A549 (cell line): Measurements from ENCODE around the gene TAPBPL. TPM values are rescaled to one million over a fixed set of nuclear protein-coding genes. Genes with fewer than 3 reads are reported as not detected.

Experiments used
- ATAC-seq, 2 experiments: fragments of 200-7000 bp in 1 of 2; fragments of >200 bp in 1 of 2; cut with Nextera tagmentation in 1 of 2; cut with Tn5 transposase in 1 of 2; 3 replicates each; pipeline versions ENCODE4 v1.8.0 to v1.9.1; 2018 to 2020; ENCODE audit warnings: mild to moderate bottlenecking in 1 of 2, moderate library complexity in 1 of 2
- CTCF ChIA-PET: fragments of 300-600 bp; sonication (Branson Sonifier 250); formaldehyde crosslinking; extraction: SDS; loops from one replicate; lab custom pipeline; 2021; ENCODE audit warnings: antibody characterized with exemption, inconsistent platforms; lab: Yijun Ruan, JAX
- POLR2A ChIA-PET: fragments of 350-600 bp; formaldehyde crosslinking; extraction: SDS; loops from one replicate; lab custom pipeline; 2021; ENCODE audit warnings: antibody characterized with exemption, inconsistent platforms; lab: Yijun Ruan, JAX
- DNase-seq, 2 experiments: peaks; one replicate each; pipeline versions ENCODE4 v3.0.0 to v3.0.0-alpha.2; 2011 to 2016; ENCODE audit warnings: low read depth in 1 of 2, low spot score in 1 of 2
- FAIRE-seq: peaks from 2 replicates; lab custom pipeline; 2011; peaks lifted over from hg19 to GRCh38; lab: Jason Lieb, UNC
- H3K27ac ChIP-seq, 2 experiments: fragments of >200 bp; sonication (Bioruptor Twin); formaldehyde crosslinking; 3 replicates each; pipeline ENCODE4 v1.5.1; 2016 to 2017
- H3K4me1 ChIP-seq: fragments of >200 bp; sonication (Bioruptor Twin); formaldehyde crosslinking; 3 replicates; pipeline ENCODE4 v1.6.1; 2016
- H3K4me2 ChIP-seq: fragments of >200 bp; sonication (Bioruptor Twin); formaldehyde crosslinking; 3 replicates; pipeline ENCODE4 v1.6.1; 2016
- H3K4me3 ChIP-seq: fragments of >200 bp; sonication (Bioruptor Twin); formaldehyde crosslinking; 3 replicates; pipeline ENCODE4 v1.5.1; 2016
- H3K9me3 ChIP-seq: fragments of >200 bp; sonication (Bioruptor Twin); formaldehyde crosslinking; 3 replicates; pipeline ENCODE4 v1.6.1; 2016
- CBX2 ChIP-seq: fragments of 200-600 bp; sonication (generic); IDR thresholded peaks from 2 replicates; pipeline ENCODE4 v1.6.1; 2016; ENCODE audit warnings: low read depth, mild to moderate bottlenecking, borderline replicate concordance
- EHF ChIP-seq: fragments of 250-450 bp; sonication (Bioruptor Pico); IDR thresholded peaks from 2 replicates; pipeline ENCODE4 v1.5.0; 2020; ENCODE audit warnings: mild to moderate bottlenecking
- EHMT2 ChIP-seq: fragments of 200-600 bp; sonication (generic); IDR thresholded peaks from 2 replicates; pipeline ENCODE4 v1.6.1; 2016; ENCODE audit warnings: antibody characterized with exemption, low read depth, mild to moderate bottlenecking, moderate library complexity
- HEYL ChIP-seq: fragments of 250-450 bp; sonication (Bioruptor Pico); IDR thresholded peaks from 2 replicates; pipeline ENCODE4 v1.8.0; 2021; ENCODE audit warnings: mild to moderate bottlenecking, moderate library complexity
- HMGXB4 ChIP-seq: fragments of 250-450 bp; sonication (Bioruptor Pico); IDR thresholded peaks from 2 replicates; pipeline ENCODE4 v1.5.0; 2021; ENCODE audit warnings: mild to moderate bottlenecking, moderate library complexity, borderline replicate concordance
- HOXB5 ChIP-seq: fragments of 250-450 bp; sonication (Bioruptor Pico); IDR thresholded peaks from 2 replicates; pipeline ENCODE4 v1.5.0; 2020; ENCODE audit warnings: mild to moderate bottlenecking, moderate library complexity
- JUN ChIP-seq, 2 experiments: fragments of >200 bp; sonication (Bioruptor Twin); formaldehyde crosslinking; IDR thresholded peaks; 2 replicates in 1 of 2; 3 replicates in 1 of 2; pipeline ENCODE4 v1.6.1; 2016 to 2017
- KDM1A ChIP-seq: fragments of 200-600 bp; sonication (generic); IDR thresholded peaks from 2 replicates; pipeline ENCODE4 v1.6.1; 2016; ENCODE audit warnings: low read depth, mild to moderate bottlenecking
- KDM5A ChIP-seq: fragments of 200-600 bp; sonication (generic); IDR thresholded peaks from 2 replicates; pipeline ENCODE4 v1.6.1; 2016; ENCODE audit warnings: antibody characterized with exemption, mild to moderate bottlenecking
- NPAS2 ChIP-seq: fragments of 250-450 bp; sonication (Bioruptor Pico); IDR thresholded peaks from 2 replicates; pipeline ENCODE4 v1.8.0; 2022; ENCODE audit warnings: mild to moderate bottlenecking, moderate library complexity, borderline replicate concordance
- POLR2AphosphoS2 ChIP-seq: conservative IDR thresholded peaks from 2 replicates; pipeline ENCODE4 v1.6.1; 2012; ENCODE audit warnings: low read length, improper control_type of control experiment, inconsistent platforms
- RAD21 ChIP-seq, 2 experiments: fragments of >200 bp in 1 of 2; sonication (Bioruptor Twin) in 1 of 2; formaldehyde crosslinking in 1 of 2; IDR thresholded peaks in 1 of 2; conservative IDR thresholded peaks in 1 of 2; 2 replicates in 1 of 2; 3 replicates in 1 of 2; pipeline ENCODE4 v1.6.1; 2012 to 2018; ENCODE audit warnings: inconsistent platforms in 1 of 2
- RARB ChIP-seq: fragments of 250-450 bp; sonication (Bioruptor Pico); IDR thresholded peaks from 2 replicates; pipeline ENCODE4 v1.8.0; 2021; ENCODE audit warnings: mild to moderate bottlenecking, moderate library complexity
- RNF2 ChIP-seq: fragments of 200-600 bp; sonication (generic); IDR thresholded peaks from 2 replicates; pipeline ENCODE4 v1.6.1; 2016; ENCODE audit warnings: low read depth, mild to moderate bottlenecking, antibody characterized with exemption, moderate library complexity, borderline replicate concordance
- SREBF2 ChIP-seq: fragments of 450-650 bp; IDR thresholded peaks from 2 replicates; pipeline ENCODE4 v1.6.1; 2014; ENCODE audit warnings: mild to moderate bottlenecking, moderate library complexity
- ZC3H11A ChIP-seq: fragments of 450-650 bp; IDR thresholded peaks from 2 replicates; pipeline ENCODE4 v1.6.1; 2014; ENCODE audit warnings: antibody characterized with exemption, mild to moderate bottlenecking
- ZFP36 ChIP-seq: fragments of 450-650 bp; IDR thresholded peaks from 2 replicates; pipeline ENCODE4 v1.6.1; 2014; ENCODE audit warnings: borderline replicate concordance; ENCODE audit not compliant: partially characterized antibody
- WGBS: methylation state at CpG from one replicate; pipeline ENCODE4 v1.1.6; 2017; ENCODE audit errors: missing lambda C conversion rate; 5-methylcytosine and 5-hydroxymethylcytosine counted together
- polyA plus RNA-seq, 4 experiments: library from polyadenylated mRNA; depleted of rRNA in 3 of 4; stranded (reverse); fragments of >200 nt; fragmentation: RNase III in 1 of 4; extraction: RNeasy Plus Mini Kit Qiagen cat#74134 plus additional on column Dnase treatment in 1 of 4; gene quantifications; 2 replicates in 3 of 4; 3 replicates in 1 of 4; pipeline ENCODE4 v1.2.3, GENCODE V29; 2011 to 2017
- TF ChIP-seq, protein P1 (sequence below): IDR thresholded peaks from 2 replicates; pipeline ENCODE4 v1.6.1; 2012
- TF ChIP-seq, protein P2 (sequence below): fragments of 450-650 bp; IDR thresholded peaks from 2 replicates; pipeline ENCODE4 v1.6.1; 2014; ENCODE audit warnings: antibody characterized with exemption

TAPBPL gene
- polyA plus RNA-seq, 2 of the 4 experiments (the other 2 are of a cell fraction), result 2.8 to 3.6 TPM

DNA sequence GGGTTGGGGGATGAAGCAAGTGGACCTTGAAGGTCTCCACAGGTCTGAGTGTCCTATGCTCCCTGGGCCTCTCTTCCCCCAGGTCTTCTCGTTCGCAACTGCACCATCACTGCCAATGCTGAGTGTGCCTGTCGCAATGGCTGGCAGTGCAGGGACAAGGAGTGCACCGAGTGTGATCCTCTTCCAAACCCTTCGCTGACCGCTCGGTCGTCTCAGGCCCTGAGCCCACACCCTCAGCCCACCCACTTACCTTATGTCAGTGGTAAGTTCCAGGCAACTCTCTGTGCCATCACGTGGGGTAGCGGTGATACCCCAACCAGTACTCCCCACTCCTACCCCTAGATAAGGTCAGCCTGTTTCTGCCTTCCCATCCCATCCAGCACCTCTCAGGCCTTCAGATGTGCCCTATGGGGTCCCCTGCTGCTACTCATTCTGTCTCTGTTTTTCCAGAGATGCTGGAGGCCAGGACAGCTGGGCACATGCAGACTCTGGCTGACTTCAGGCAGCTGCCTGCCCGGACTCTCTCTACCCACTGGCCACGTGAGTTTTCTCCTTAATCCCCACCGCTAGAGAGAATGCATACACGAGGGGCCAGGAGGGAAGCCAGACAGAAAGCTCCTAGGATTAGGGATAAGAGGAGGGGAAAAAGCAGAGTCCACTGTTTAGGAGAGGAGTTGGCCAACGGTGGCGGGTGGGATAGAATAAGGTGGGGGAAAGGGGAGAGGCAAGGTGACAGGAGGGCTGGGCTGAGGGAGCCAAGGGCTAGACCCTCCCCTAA lies 1.6 kb upstream of the TAPBPL start:
- CTCF ChIA-PET, result interaction anchor here (1.0 to 5.1 kb wide), 4 partner anchors 11 to 125 kb away, joined by 3 to 52 read pairs (median 6); no protein-coding TSS in a partner anchor
- Histone ChIP-seq H3K27ac (peak overlapping the region; percentile 22 to 97; a peak in 3 of 6 replicates), H3K4me3 (no peak overlapping the region), H3K4me2 (no peak overlapping the region), H3K9me3 (no peaks in the 10 kb centered on the region), H3K4me1 (peaks cover 21% of the 10 kb centered on the region)
- 96% methylated on average over 16 of the region's 16 CpGs for WGBS
- POLR2A ChIA-PET, result interaction anchor here (1.3 kb wide), 1 partner anchor 20 kb away, joined by 3 read pairs; the partner anchor contains the start of gene VAMP1
- no peak for FAIRE-seq
- no peak for DNase-seq
- TF ChIP-seq HEYL (CRISPR knock-in tag) (no peak), KDM5A (no peak), HOXB5 (CRISPR knock-in tag) (no peak), CBX2 (no peak), EHF (CRISPR knock-in tag) (no peak)
- no peak for ATAC-seq

GRCh38 chr12:6450869-6451347 lies 934 bp upstream of the TAPBPL start:
- WGBS, result 95% methylated on average over 11 of the region's 11 CpGs
- peaks cover 21% of the 10 kb centered on the region for H3K4me1 ChIP-seq
- TF ChIP-seq EHMT2 (no peak), POLR2AphosphoS2 (no peak), KDM1A (no peak), RNF2 (no peak), KDM5A (no peak), SREBF2 (no peak), HMGXB4 (no peak), ZFP36 (no peak), RAD21 (conservative IDR thresholded peaks at IDR 0.05 in 1 of 2, IDR thresholded peaks at IDR 0.05 in 1 of 2) (no peak), ZC3H11A (no peak), RARB (CRISPR knock-in tag) (no peak), NPAS2 (CRISPR knock-in tag) (no peak), JUN (IDR thresholded peaks at IDR 0.05) (no peak)
- TF ChIP-seq, protein P1, sequence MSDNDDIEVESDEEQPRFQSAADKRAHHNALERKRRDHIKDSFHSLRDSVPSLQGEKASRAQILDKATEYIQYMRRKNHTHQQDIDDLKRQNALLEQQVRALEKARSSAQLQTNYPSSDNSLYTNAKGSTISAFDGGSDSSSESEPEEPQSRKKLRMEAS, result no peak
- TF ChIP-seq, protein P2, sequence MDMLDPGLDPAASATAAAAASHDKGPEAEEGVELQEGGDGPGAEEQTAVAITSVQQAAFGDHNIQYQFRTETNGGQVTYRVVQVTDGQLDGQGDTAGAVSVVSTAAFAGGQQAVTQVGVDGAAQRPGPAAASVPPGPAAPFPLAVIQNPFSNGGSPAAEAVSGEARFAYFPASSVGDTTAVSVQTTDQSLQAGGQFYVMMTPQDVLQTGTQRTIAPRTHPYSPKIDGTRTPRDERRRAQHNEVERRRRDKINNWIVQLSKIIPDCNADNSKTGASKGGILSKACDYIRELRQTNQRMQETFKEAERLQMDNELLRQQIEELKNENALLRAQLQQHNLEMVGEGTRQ, result no peak
- no peak overlapping the region for H3K4me3 ChIP-seq
- DNase-seq (no peak), FAIRE-seq (no peak), ATAC-seq (no peak)
- H3K9me3 ChIP-seq, result no peaks in the 10 kb centered on the region
- peak overlapping the region; percentile 96; the same call in 2 of the 3 replicates for H3K4me2 ChIP-seq
- CTCF ChIA-PET, result interaction anchor here (0.7 to 5.1 kb wide), 8 partner anchors 10 to 128 kb away, joined by 3 to 52 read pairs (median 6); no protein-coding TSS in a partner anchor
- POLR2A ChIA-PET, result interaction anchor here (1.3 to 2.8 kb wide), 2 partner anchors 19 to 20 kb away, joined by 3 to 14 read pairs; partner anchors contain the start of gene VAMP1
- H3K27ac ChIP-seq, result peak overlapping the region; percentile 97
